K562 (cell line): ENCODE results near the gene RELL2. TPM values are rescaled to one million over a fixed set of nuclear protein-coding genes. Genes with fewer than 3 reads are reported as not detected.

Experiments
- ATF1 ChIP-seq, 2 experiments: fragments of 450-650 bp in 1 of 2; IDR thresholded peaks; 2 replicates each; pipeline ENCODE4 v1.6.1; 2016; ENCODE audit warnings: missing compliant biosample characterization in 1 of 2, missing genetic modification characterization in 1 of 2
- CBX1 ChIP-seq: sonication (generic); IDR thresholded peaks from 2 replicates; pipeline ENCODE4 v1.6.1; 2016; ENCODE audit warnings: antibody characterized with exemption, low read depth, mild to moderate bottlenecking
- CLOCK ChIP-seq: fragments of 250-450 bp; sonication (Bioruptor Pico); IDR thresholded peaks from 2 replicates; pipeline ENCODE4 v1.4.0; 2020; ENCODE audit warnings: mild to moderate bottlenecking, moderate library complexity, borderline replicate concordance
- DNMT1 ChIP-seq: fragments of 450-650 bp; IDR thresholded peaks from 2 replicates; pipeline ENCODE4 v1.6.1; 2016; ENCODE audit warnings: antibody characterized with exemption, mild to moderate bottlenecking
- FOSL1 ChIP-seq: fragments of 200-800 bp; sonication (Bioruptor generic); conservative IDR thresholded peaks from 2 replicates; pipeline ENCODE4 v1.6.1; 2016; ENCODE audit warnings: missing genetic modification characterization, missing compliant biosample characterization
- FOXK2 ChIP-seq, 2 experiments: fragments of 450-650 bp; IDR thresholded peaks in 1 of 2; conservative IDR thresholded peaks in 1 of 2; 2 replicates each; pipeline ENCODE4 v1.6.1; 2016; ENCODE audit warnings: low read depth in 2 of 2, mild to moderate bottlenecking in 1 of 2
- GABPB1 ChIP-seq: sonication (generic); formaldehyde crosslinking; IDR thresholded peaks from 2 replicates; pipeline ENCODE4 v1.8.0; 2022; ENCODE audit warnings: mild to moderate bottlenecking, missing genetic modification reagents
- HNRNPLL ChIP-seq: fragments of 200-400 bp; formaldehyde crosslinking; IDR thresholded peaks from 2 replicates; pipeline ENCODE4 v1.6.1; 2017; ENCODE audit warnings: low read length, low read depth, mild to moderate bottlenecking; ENCODE audit not compliant: poor library complexity, severe bottlenecking
- KHSRP ChIP-seq: fragments of 450-650 bp; IDR thresholded peaks from 2 replicates; pipeline ENCODE4 v1.6.1; 2017
- KLF1 ChIP-seq: fragments of 450-650 bp; IDR thresholded peaks from 2 replicates; pipeline ENCODE4 v1.6.1; 2016; ENCODE audit warnings: missing genetic modification characterization, missing compliant biosample characterization
- KLF10 ChIP-seq: fragments of 250-450 bp; sonication (Bioruptor Pico); IDR thresholded peaks from 2 replicates; pipeline ENCODE4 v1.6.1; 2021; ENCODE audit warnings: matching md5 sums
- NFE2 ChIP-seq: IDR thresholded peaks from 2 replicates; pipeline ENCODE4 v1.6.1; 2014; ENCODE audit warnings: antibody characterized with exemption, low read depth
- PHF20 ChIP-seq: fragments of 450-650 bp; IDR thresholded peaks from 2 replicates; pipeline ENCODE4 v1.6.1; 2018; ENCODE audit not compliant: partially characterized antibody
- PHF21A ChIP-seq: fragments of 450-650 bp; IDR thresholded peaks from 2 replicates; pipeline ENCODE4 v1.6.1; 2017; ENCODE audit warnings: low read depth, borderline replicate concordance
- RBM22 ChIP-seq: fragments of 200-400 bp; formaldehyde crosslinking; IDR thresholded peaks from 2 replicates; pipeline ENCODE4 v1.6.1; 2018; ENCODE audit warnings: low read length, low read depth; ENCODE audit not compliant: poor library complexity, severe bottlenecking
- RHOXF2B ChIP-seq: fragments of 250-450 bp; sonication (Bioruptor Pico); conservative IDR thresholded peaks from 2 replicates; pipeline ENCODE4 v1.5.1; 2021
- SMC3 ChIP-seq: conservative IDR thresholded peaks from 2 replicates; pipeline ENCODE4 v1.6.1; 2011; ENCODE audit warnings: low read depth, low read length, improper control_type of control experiment; ENCODE audit not compliant: insufficient read depth
- SPI1 ChIP-seq: IDR thresholded peaks from 2 replicates; pipeline ENCODE4 v1.6.1; 2011; ENCODE audit warnings: low read depth, low read length, control low read depth, borderline replicate concordance
- SUPT5H ChIP-seq: fragments of 450-650 bp; IDR thresholded peaks from 2 replicates; pipeline ENCODE4 v1.6.1; 2016
- USF1 ChIP-seq: sonication (generic); formaldehyde crosslinking; IDR thresholded peaks from 2 replicates; pipeline ENCODE4 v1.9.0; 2022; ENCODE audit warnings: mild to moderate bottlenecking, missing genetic modification reagents
- ZBTB9 ChIP-seq: fragments of 450-650 bp; formaldehyde crosslinking; IDR thresholded peaks from 2 replicates; pipeline ENCODE4 v1.4.0; 2020; ENCODE audit warnings: mild to moderate bottlenecking, moderate library complexity
- ZC3H4 ChIP-seq: sonication (generic); formaldehyde crosslinking; IDR thresholded peaks from 2 replicates; pipeline ENCODE4 v1.9.0; 2021; ENCODE audit warnings: missing genetic modification reagents, borderline replicate concordance
- ZFP30 ChIP-seq: fragments of 250-450 bp; sonication (Bioruptor Pico); IDR thresholded peaks from 2 replicates; pipeline ENCODE4 v1.8.0; 2022; ENCODE audit warnings: moderate library complexity, mild to moderate bottlenecking, inconsistent platforms, borderline replicate concordance
- ZNF133 ChIP-seq: fragments of 250-450 bp; sonication (Bioruptor Pico); IDR thresholded peaks from 2 replicates; pipeline ENCODE4 v1.4.0; 2020; ENCODE audit warnings: mild to moderate bottlenecking
- ZNF165 ChIP-seq: fragments of 250-450 bp; sonication (Bioruptor Pico); IDR thresholded peaks from 2 replicates; pipeline ENCODE4 v1.4.0; 2020; ENCODE audit warnings: borderline replicate concordance
- ZNF695 ChIP-seq: fragments of 450-650 bp; formaldehyde crosslinking; IDR thresholded peaks from 2 replicates; pipeline ENCODE4 v1.4.0; 2020; ENCODE audit warnings: mild to moderate bottlenecking, moderate library complexity
- polyA plus RNA-seq, 8 experiments: library from polyadenylated mRNA; depleted of rRNA in 4 of 8; stranded (reverse) in 5 of 8; unstranded in 3 of 8; fragments of >200 nt; fragmentation: Nextera tagmentation in 2 of 8; fragmentation: Illumina TruSeq in 1 of 8; extraction: Ambion mirVana in 2 of 8; extraction: Trizol in 1 of 8; gene quantifications; 2 replicates each; pipeline versions ENCODE4 v1.2.1 to v1.2.3, GENCODE V29; 2011 to 2014; ENCODE audit warnings: inconsistent platforms in 1 of 8, missing spikeins in 1 of 8
- total RNA-seq, 7 experiments: library from RNA; depleted of rRNA in 6 of 7; stranded (reverse); fragments of >200 nt in 6 of 7; fragmentation: Illumina TruSeq in 2 of 7; extraction: Trizol in 2 of 7; gene quantifications; 2 replicates each; pipeline versions ENCODE4 v1.2.1 to v1.2.3, GENCODE V29; 2011 to 2021; ENCODE audit warnings: low replicate concordance in 1 of 7

The RELL2 gene
- total and polyA plus RNA-seq, 9 of the 15 experiments (the other 6 are each of a cell fraction or from before 2014, with no cell fraction given) = 0.06 to 36.0 (median 14.3) TPM

GRCh38 chr5:141618804-141619554, 17.8 kb upstream of the RELL2 start, which contains the start of gene DIAPH1 (continued):
- TF ChIP-seq USF1 (CRISPR knock-in tag) (peak; percentile 94), FOSL1 (tag) (no peak; the same call in 1 of the 2 replicates), PHF21A (no peak), NFE2 (peak; percentile 39; the same call in 1 of the 2 replicates), SPI1 (peak; percentile 75; the same call in 1 of the 2 replicates), KLF1 (peak; percentile 85), ZNF133 (no peak), ZNF695 (CRISPR knock-in tag) (no peak), FOXK2 (conservative IDR thresholded peaks at IDR 0.05 in 1 of 2, IDR thresholded peaks at IDR 0.05 in 1 of 2; ENCODE audit: low read depth in 2 of 2) (peak; percentile 62 to 99), ZBTB9 (CRISPR knock-in tag) (no peak), ZNF165 (no peak), KLF10 (no peak), RBM22 (peak; percentile 81), ATF1 (CRISPR knock-in tag; IDR thresholded peaks at IDR 0.05) (no peak), ATF1 (tag; IDR thresholded peaks at IDR 0.05) (peak; percentile 86), RHOXF2B (CRISPR knock-in tag) (no peak), DNMT1 (no peak), SUPT5H (no peak), KHSRP (no peak), ZC3H4 (CRISPR knock-in tag) (no peak), PHF20 (peak; percentile 31), GABPB1 (CRISPR knock-in tag) (peak; percentile 90), CBX1 (peak; percentile 71; the same call in 1 of the 2 replicates), CLOCK (CRISPR knock-in tag) (no peak), ZFP30 (CRISPR knock-in tag) (no peak), HNRNPLL (peak; percentile 74), SMC3 (peak; percentile 88)
